Measurements from ENCODE around the gene KLF3. TPM values are rescaled to one million over a fixed set of nuclear protein-coding genes. Genes with fewer than 3 reads are reported as not detected.

The KLF3 gene
- total RNA-seq, 1 experiment from 2014 or later, result 14.6 TPM

DNA sequence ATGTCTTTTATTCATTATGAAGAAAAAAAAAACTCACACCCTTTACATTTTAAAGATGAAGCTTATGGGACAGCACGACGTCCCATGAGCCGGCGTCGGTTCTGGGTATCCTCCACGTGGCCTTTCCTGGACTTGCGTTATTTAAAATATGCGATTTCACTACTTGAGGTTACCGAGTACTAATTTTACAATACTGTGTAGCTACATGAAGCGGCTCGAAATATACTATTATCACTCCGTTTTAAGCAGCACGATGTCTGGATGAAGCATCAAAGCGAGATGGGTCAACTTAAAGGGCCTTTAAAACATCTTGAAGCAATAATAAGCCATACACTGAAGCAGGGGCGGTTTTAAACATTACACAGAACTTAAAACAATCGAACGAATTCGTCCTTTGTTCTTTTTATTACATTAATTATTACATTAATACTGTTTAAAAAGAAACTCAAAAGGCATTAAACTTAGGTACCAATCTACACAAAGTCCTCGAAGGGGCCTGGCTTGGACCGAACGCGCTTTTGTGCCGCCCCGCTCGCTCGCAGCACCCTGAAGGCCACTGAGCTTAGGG, 1.4 kb upstream of the KLF3 start:
- Histone ChIP-seq H3F3A (ENCODE audit: low read length, unreplicated experiment) (no peaks in the 10 kb centered on the region), H3K9me2 (replicated peaks; ENCODE audit: low read length) (no peaks in the 10 kb centered on the region), H3K27ac (ENCODE audit: low read length) (peak overlapping the region; percentile 11; the same call in 1 of the 2 replicates), H3K9me3 (ENCODE audit: low read length) (no peaks in the 10 kb centered on the region), H3K4me3 (ENCODE audit: low read length) (peak overlapping the region; percentile 65), H3K36me3 (ENCODE audit: low read depth, low read length) (no peaks in the 10 kb centered on the region), H3K27me3 (ENCODE audit: low read length) (no peaks in the 10 kb centered on the region), H3K4me2 (ENCODE audit: low read length) (peak overlapping the region; percentile 93), H3K9ac (ENCODE audit: low read length) (peak overlapping the region; percentile 73), H3K4me1 (ENCODE audit: insufficient read depth, low read length) (peaks cover 10% of the 10 kb centered on the region), H4K20me1 (ENCODE audit: low read length) (no peaks in the 10 kb centered on the region), H2AFZ (ENCODE audit: low read length) (peak overlapping the region; percentile 28; the same call in 1 of the 2 replicates), H3K79me2 (ENCODE audit: low read length) (peaks cover 42% of the 10 kb centered on the region)
- TF ChIP-seq EZH2 (IDR thresholded peaks at IDR 0.05; ENCODE audit: low read length, unreplicated experiment), result no peak
- TF ChIP-seq, protein P1, sequence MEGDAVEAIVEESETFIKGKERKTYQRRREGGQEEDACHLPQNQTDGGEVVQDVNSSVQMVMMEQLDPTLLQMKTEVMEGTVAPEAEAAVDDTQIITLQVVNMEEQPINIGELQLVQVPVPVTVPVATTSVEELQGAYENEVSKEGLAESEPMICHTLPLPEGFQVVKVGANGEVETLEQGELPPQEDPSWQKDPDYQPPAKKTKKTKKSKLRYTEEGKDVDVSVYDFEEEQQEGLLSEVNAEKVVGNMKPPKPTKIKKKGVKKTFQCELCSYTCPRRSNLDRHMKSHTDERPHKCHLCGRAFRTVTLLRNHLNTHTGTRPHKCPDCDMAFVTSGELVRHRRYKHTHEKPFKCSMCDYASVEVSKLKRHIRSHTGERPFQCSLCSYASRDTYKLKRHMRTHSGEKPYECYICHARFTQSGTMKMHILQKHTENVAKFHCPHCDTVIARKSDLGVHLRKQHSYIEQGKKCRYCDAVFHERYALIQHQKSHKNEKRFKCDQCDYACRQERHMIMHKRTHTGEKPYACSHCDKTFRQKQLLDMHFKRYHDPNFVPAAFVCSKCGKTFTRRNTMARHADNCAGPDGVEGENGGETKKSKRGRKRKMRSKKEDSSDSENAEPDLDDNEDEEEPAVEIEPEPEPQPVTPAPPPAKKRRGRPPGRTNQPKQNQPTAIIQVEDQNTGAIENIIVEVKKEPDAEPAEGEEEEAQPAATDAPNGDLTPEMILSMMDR (conservative IDR thresholded peaks at IDR 0.05; ENCODE audit: low read depth, low read length), result no peak
- TF ChIP-seq EZH2phosphoT487 (IDR thresholded peaks at IDR 0.05; ENCODE audit: borderline replicate concordance, low read length), result no peak
- DNase-seq, result no peak
- intact Hi-C loops (cut with micrococcal nuclease), result loop anchor here (1.0 to 10.0 kb wide), 2 partner anchors 98 to 343 kb away; no protein-coding TSS in a partner anchor
- no peak for ATAC-seq
- ChIA-PET CTCF (interaction anchor here (0.7 kb wide), 1 partner anchor 378 kb away, joined by 3 read pairs; no protein-coding TSS in a partner anchor), POLR2A (ENCODE audit: unreplicated experiment) (interaction anchor here (0.6 to 0.7 kb wide), 2 partner anchors 344 to 483 kb away, joined by 3 read pairs; no protein-coding TSS in a partner anchor)
- TSS peak; percentile 25 for BruUV-seq (replicated peaks)

DNA sequence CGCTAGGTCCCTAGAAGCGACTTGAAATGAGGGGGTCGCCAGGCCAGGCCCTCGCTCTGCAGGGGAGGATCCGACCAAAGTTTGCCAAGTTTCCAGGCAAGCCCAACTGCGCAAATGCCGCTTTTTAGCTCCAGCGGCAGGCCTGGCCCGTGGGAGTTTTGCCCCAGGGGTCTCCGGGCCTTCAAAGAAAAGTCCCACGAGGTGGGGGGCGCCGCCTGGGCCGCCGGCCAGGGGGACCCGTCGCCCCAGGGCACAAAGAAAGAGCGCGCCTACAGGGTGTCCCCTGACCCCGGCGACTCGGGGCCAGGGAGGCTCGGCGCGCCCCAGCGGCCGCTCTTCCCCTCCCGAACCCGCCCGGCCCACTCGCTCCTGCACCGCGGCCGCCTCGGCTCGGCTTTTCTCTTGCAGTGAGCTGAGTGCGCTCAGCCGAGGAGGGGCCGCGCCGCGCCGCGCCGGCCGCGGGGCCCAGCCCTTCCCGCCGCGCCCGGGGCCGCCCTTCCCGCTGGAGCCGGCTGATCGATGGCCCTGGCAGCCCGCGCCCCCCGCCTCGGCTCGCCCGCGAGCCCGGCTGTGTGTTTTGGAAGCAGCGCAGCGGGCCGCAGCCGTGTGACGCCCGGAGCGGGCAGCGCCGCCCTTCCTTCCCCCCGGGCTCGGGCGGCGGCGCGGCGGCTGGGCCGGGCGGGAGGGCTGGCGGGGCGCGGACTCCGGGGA, 754 bp upstream of the KLF3 start:
- Histone ChIP-seq H3K4me3 (ENCODE audit: low read length) (peak overlapping the region; percentile 65), H3K4me2 (ENCODE audit: low read length) (peak overlapping the region; percentile 93), H3K27ac (ENCODE audit: low read length) (peak overlapping the region; percentile 11), H3K9me3 (ENCODE audit: low read length) (no peaks in the 10 kb centered on the region), H3K9ac (ENCODE audit: low read length) (peak overlapping the region; percentile 73), H3K9me2 (replicated peaks; ENCODE audit: low read length) (no peaks in the 10 kb centered on the region), H3K4me1 (ENCODE audit: insufficient read depth, low read length) (peaks cover 17% of the 10 kb centered on the region), H4K20me1 (ENCODE audit: low read length) (no peaks in the 10 kb centered on the region), H3K27me3 (ENCODE audit: low read length) (no peaks in the 10 kb centered on the region), H3F3A (ENCODE audit: low read length, unreplicated experiment) (no peaks in the 10 kb centered on the region), H3K36me3 (ENCODE audit: low read depth, low read length) (no peaks in the 10 kb centered on the region), H3K79me2 (ENCODE audit: low read length) (peaks cover 48% of the 10 kb centered on the region), H2AFZ (ENCODE audit: low read length) (peak overlapping the region; percentile 28; the same call in 1 of the 2 replicates)
- ATAC-seq (peak; percentile 48), DNase-seq (no peak)
- no TSS peak for BruUV-seq (replicated peaks)
- TF ChIP-seq EZH2phosphoT487 (IDR thresholded peaks at IDR 0.05; ENCODE audit: borderline replicate concordance, low read length) (no peak), EZH2 (IDR thresholded peaks at IDR 0.05; ENCODE audit: low read length, unreplicated experiment) (no peak)
- TF ChIP-seq, protein P1 (conservative IDR thresholded peaks at IDR 0.05; ENCODE audit: low read depth, low read length), result no peak
- CTCF ChIA-PET, result interaction anchor here (0.7 kb wide), 1 partner anchor 378 kb away, joined by 3 read pairs; no protein-coding TSS in a partner anchor
- intact Hi-C loops (cut with micrococcal nuclease), result loop anchor here (1.0 to 10.0 kb wide), 2 partner anchors 98 to 344 kb away; no protein-coding TSS in a partner anchor
- POLR2A ChIA-PET (ENCODE audit: unreplicated experiment), result interaction anchor here (0.6 to 0.7 kb wide), 2 partner anchors 345 to 484 kb away, joined by 3 read pairs; no protein-coding TSS in a partner anchor
